Neural progenitor cell (in vitro differentiated cells): ENCODE measurements around the gene EMP2. TPM values are rescaled to one million over a fixed set of nuclear protein-coding genes. Genes with fewer than 3 reads are reported as not detected.

Experiments used
- DNase-seq: peaks from one replicate; pipeline ENCODE4 v3.0.0-alpha.2; 2016; ENCODE audit warnings: low spot score
- H2AFZ ChIP-seq: fragments of 200-600 bp; sonication (generic); replicated peaks from 2 replicates; pipeline ENCODE4 v1.6.1; 2016; ENCODE audit warnings: antibody characterized with exemption
- H3F3A ChIP-seq: fragments of 200-600 bp; sonication (generic); 2 replicates; pipeline ENCODE4 v1.6.1; 2016; ENCODE audit warnings: antibody characterized with exemption, low read depth
- H3K27ac ChIP-seq: fragments of 200-600 bp; sonication (generic); 2 replicates; pipeline ENCODE4 v1.5.1; 2016; ENCODE audit warnings: mild to moderate bottlenecking
- H3K27me3 ChIP-seq: fragments of 200-600 bp; sonication (generic); 2 replicates; pipeline ENCODE4 v1.6.1; 2016; ENCODE audit warnings: mild to moderate bottlenecking, moderate library complexity
- H3K36me3 ChIP-seq: fragments of 200-600 bp; sonication (generic); 2 replicates; pipeline ENCODE4 v1.5.1; 2016
- H3K4me1 ChIP-seq: fragments of 200-600 bp; sonication (generic); 2 replicates; pipeline ENCODE4 v1.6.1; 2016; ENCODE audit warnings: mixed run types
- H3K4me2 ChIP-seq: fragments of 200-600 bp; sonication (generic); 2 replicates; pipeline ENCODE4 v1.6.1; 2016
- H3K4me3 ChIP-seq: fragments of 200-600 bp; sonication (generic); 2 replicates; pipeline ENCODE4 v1.5.1; 2016
- H3K79me2 ChIP-seq: fragments of 200-600 bp; sonication (generic); 2 replicates; pipeline ENCODE4 v1.6.1; 2016; ENCODE audit warnings: low read depth
- H3K9ac ChIP-seq: fragments of 200-600 bp; sonication (generic); 2 replicates; pipeline ENCODE4 v1.6.1; 2016
- H3K9me3 ChIP-seq: fragments of 200-600 bp; sonication (generic); 2 replicates; pipeline ENCODE4 v1.5.1; 2016; ENCODE audit warnings: low read depth
- H4K20me1 ChIP-seq: fragments of 200-600 bp; sonication (generic); 2 replicates; pipeline ENCODE4 v1.6.1; 2016; ENCODE audit warnings: low read depth
- H3K27ac Mint-ChIP-seq: 3 replicates; pipeline ENCODE4 v1.8.0; 2021; ENCODE audit warnings: mixed read lengths
- H3K27me3 Mint-ChIP-seq: 2 replicates; pipeline ENCODE4 v1.8.0; 2022; ENCODE audit warnings: low read depth, mild to moderate bottlenecking, inconsistent platforms, moderate library complexity, mixed read lengths; ENCODE audit not compliant: insufficient read depth
- H3K36me3 Mint-ChIP-seq: 3 replicates; pipeline ENCODE4 v1.8.0; 2021; ENCODE audit warnings: mixed read lengths
- H3K4me1 Mint-ChIP-seq: 3 replicates; pipeline ENCODE4 v1.8.0; 2021; ENCODE audit warnings: mixed read lengths
- H3K4me3 Mint-ChIP-seq: 3 replicates; pipeline ENCODE4 v1.8.0; 2021; ENCODE audit warnings: mild to moderate bottlenecking, moderate library complexity, mixed read lengths
- H3K9me3 Mint-ChIP-seq: 3 replicates; pipeline ENCODE4 v1.8.0; 2020; ENCODE audit warnings: mixed read lengths
- EZH2 ChIP-seq: fragments of 200-600 bp; sonication (generic); IDR thresholded peaks from 2 replicates; pipeline ENCODE4 v1.6.1; 2017; ENCODE audit warnings: antibody characterized with exemption, mild to moderate bottlenecking, moderate library complexity
- EZH2phosphoT487 ChIP-seq: fragments of 200-600 bp; sonication (generic); IDR thresholded peaks from 2 replicates; pipeline ENCODE4 v1.6.1; 2017; ENCODE audit warnings: antibody characterized with exemption
- total RNA-seq: library from RNA; depleted of rRNA; stranded (reverse); fragments of >200 nt; gene quantifications from 2 replicates; pipeline ENCODE4 v1.2.3, GENCODE V29; 2015; ENCODE audit warnings: low replicate concordance
- TF ChIP-seq, protein P1 (sequence below): fragments of 200-600 bp; sonication (generic); IDR thresholded peaks from 2 replicates; pipeline ENCODE4 v1.5.1; 2017; ENCODE audit warnings: antibody characterized with exemption, mild to moderate bottlenecking

EMP2 gene
- total RNA-seq, 1 donor from 2014 or later: 15.8 TPM

DNA sequence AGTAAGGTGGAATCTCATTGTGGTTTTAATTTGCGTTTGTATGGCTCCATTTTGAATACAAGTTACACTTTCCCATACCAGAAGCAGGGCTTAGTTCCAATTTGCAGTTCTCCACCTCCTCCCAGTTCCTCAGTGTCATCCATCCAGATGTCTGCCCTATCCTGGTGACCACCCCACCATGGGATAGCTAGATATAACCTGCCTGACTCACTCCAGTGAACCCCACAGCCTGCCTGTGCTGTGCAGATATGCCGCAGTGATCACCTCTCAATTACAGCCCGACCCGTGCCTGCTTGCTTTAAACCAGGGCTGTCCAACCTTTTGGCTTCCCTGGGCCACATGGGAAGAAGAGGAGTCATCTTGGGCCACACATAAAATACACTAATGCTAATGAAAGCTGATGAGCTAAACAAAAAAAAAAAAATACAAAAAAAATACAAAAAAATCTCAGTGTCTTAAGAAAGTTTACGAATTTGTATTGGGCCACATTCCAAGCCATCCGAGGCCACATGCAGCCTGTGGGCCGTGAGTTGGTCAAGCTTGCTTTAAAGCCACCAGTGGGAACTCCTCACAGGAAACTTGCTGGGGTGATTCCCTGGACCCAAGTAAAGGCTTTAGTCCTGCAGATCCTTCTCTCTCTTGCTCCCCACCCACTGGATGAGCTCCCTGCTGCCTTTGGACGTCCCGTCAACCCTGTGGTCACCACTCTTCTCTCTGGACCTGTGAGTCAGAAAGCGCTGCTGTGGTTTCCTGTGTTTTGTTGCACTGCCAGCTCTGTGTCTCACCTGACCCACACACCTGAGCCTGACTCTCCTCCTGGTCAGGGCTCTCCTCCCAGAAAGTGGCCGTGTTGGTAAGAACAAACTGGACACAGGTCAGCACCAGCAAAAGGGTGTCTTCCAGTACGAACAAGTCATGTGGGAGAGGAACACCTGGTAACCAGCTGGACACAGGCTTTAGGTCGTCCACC is 83.0 kb downstream of the EMP2 start:
- Mint-ChIP-seq H3K4me1 (no peaks in the 10 kb centered on the region), H3K27ac (no peak overlapping the region), H3K36me3 (no peaks in the 10 kb centered on the region), H3K4me3 (no peak overlapping the region), H3K27me3 (no peaks in the 10 kb centered on the region), H3K9me3 (peaks cover 18% of the 10 kb centered on the region)
- Histone ChIP-seq H3F3A (peaks cover 6% of the 10 kb centered on the region), H3K4me3 (no peak overlapping the region), H4K20me1 (no peaks in the 10 kb centered on the region), H3K79me2 (no peaks in the 10 kb centered on the region), H3K9me3 (no peaks in the 10 kb centered on the region), H2AFZ (no peak overlapping the region), H3K36me3 (no peaks in the 10 kb centered on the region), H3K4me1 (no peaks in the 10 kb centered on the region), H3K4me2 (no peak overlapping the region), H3K9ac (no peak overlapping the region), H3K27me3 (no peaks in the 10 kb centered on the region), H3K27ac (no peak overlapping the region)
- TF ChIP-seq EZH2: no peak
- no peak for TF ChIP-seq EZH2phosphoT487
- TF ChIP-seq, protein P1, sequence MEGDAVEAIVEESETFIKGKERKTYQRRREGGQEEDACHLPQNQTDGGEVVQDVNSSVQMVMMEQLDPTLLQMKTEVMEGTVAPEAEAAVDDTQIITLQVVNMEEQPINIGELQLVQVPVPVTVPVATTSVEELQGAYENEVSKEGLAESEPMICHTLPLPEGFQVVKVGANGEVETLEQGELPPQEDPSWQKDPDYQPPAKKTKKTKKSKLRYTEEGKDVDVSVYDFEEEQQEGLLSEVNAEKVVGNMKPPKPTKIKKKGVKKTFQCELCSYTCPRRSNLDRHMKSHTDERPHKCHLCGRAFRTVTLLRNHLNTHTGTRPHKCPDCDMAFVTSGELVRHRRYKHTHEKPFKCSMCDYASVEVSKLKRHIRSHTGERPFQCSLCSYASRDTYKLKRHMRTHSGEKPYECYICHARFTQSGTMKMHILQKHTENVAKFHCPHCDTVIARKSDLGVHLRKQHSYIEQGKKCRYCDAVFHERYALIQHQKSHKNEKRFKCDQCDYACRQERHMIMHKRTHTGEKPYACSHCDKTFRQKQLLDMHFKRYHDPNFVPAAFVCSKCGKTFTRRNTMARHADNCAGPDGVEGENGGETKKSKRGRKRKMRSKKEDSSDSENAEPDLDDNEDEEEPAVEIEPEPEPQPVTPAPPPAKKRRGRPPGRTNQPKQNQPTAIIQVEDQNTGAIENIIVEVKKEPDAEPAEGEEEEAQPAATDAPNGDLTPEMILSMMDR: no peak
- DNase-seq: no peak

DNA sequence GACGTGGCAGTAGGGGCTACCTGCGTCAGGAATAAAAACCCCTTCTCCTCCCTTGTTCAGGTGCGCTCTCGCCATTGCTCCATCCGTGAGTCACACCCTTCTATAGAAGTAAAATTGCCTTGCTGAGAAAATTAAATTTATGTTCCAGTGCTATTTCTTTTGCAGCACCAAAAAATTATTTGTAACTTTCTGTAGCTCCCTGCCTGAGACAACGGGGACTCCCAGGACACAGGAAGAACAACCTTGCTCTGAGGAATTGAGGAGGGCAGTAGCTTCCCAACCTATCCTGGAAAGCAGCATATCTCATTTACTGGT is 85.4 kb downstream of the EMP2 start:
- no peaks in the 10 kb centered on the region for H3K36me3 ChIP-seq
- H4K20me1 ChIP-seq: no peaks in the 10 kb centered on the region
- no peaks in the 10 kb centered on the region for H3K27me3 Mint-ChIP-seq
- H3K79me2 ChIP-seq: no peaks in the 10 kb centered on the region
- no peak for DNase-seq
- H3K9ac ChIP-seq: no peak overlapping the region
- peaks cover 15% of the 10 kb centered on the region for H3K9me3 Mint-ChIP-seq
- no peaks in the 10 kb centered on the region for H3K9me3 ChIP-seq
- no peaks in the 10 kb centered on the region for H3K27me3 ChIP-seq
- H3K4me2 ChIP-seq: no peak overlapping the region
- no peaks in the 10 kb centered on the region for H3K4me1 Mint-ChIP-seq
- TF ChIP-seq, protein P1: no peak
- TF ChIP-seq EZH2 (no peak), EZH2phosphoT487 (no peak)
- H3K27ac Mint-ChIP-seq: no peak overlapping the region
- no peak overlapping the region for H2AFZ ChIP-seq
- no peak overlapping the region for H3K27ac ChIP-seq
- H3K4me1 ChIP-seq: peaks cover 5% of the 10 kb centered on the region
- peaks cover 6% of the 10 kb centered on the region for H3F3A ChIP-seq
- H3K36me3 Mint-ChIP-seq: no peaks in the 10 kb centered on the region
- no peak overlapping the region for H3K4me3 ChIP-seq
- H3K4me3 Mint-ChIP-seq: no peak overlapping the region

DNA sequence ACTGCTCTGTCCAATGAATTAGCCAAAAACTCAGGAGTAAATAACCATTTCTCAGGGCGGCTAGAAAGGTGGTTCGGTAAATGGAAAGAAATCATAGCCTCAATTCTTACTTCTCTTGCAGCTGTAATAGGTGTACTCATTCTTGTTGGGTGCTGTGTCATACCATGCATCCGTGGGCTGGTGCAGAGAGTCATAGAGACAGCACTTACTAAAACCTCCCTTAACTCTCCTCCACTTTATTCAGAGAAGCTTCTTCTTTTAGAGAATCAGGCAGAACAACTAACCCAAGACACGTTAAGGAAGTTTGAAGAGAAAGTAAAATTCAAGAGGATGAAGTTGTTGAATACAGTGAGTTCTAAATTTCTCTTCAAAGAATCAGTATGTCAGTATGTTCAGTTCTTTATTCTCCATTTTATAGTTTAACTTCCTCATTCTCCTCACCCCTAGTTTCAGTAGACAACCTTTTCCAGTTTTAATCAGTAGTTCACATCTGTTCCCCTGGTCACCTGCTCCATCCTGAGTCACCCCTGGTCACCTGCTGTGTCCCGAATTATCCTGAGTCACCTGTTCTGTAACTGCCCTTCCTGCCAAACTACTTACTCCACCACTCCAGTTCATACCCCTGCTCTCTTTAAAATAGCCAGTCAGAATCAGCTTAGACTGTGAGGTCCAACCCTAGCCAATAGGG is 85.9 kb downstream of the EMP2 start:
- H3K36me3 ChIP-seq: no peaks in the 10 kb centered on the region
- H4K20me1 ChIP-seq: no peaks in the 10 kb centered on the region
- no peak overlapping the region for H3K27ac ChIP-seq
- Mint-ChIP-seq H3K36me3 (no peaks in the 10 kb centered on the region), H3K4me3 (no peak overlapping the region), H3K4me1 (no peaks in the 10 kb centered on the region), H3K27ac (no peak overlapping the region), H3K9me3 (peaks cover 15% of the 10 kb centered on the region), H3K27me3 (no peaks in the 10 kb centered on the region)
- no peak for DNase-seq
- H3K4me2 ChIP-seq: no peak overlapping the region
- H3K4me3 ChIP-seq: no peak overlapping the region
- TF ChIP-seq, protein P1: no peak
- H3K27me3 ChIP-seq: no peaks in the 10 kb centered on the region
- H2AFZ ChIP-seq: no peak overlapping the region
- no peaks in the 10 kb centered on the region for H3K9me3 ChIP-seq
- no peak overlapping the region for H3K9ac ChIP-seq
- no peaks in the 10 kb centered on the region for H3K79me2 ChIP-seq
- H3K4me1 ChIP-seq: peaks cover 10% of the 10 kb centered on the region
- H3F3A ChIP-seq: peaks cover 6% of the 10 kb centered on the region
